Esophagus squamous epithelium (tissue), 4 donors: ENCODE results near the gene PDHX.

Experiments used
- POLR2A ChIP-seq, 4 donors: fragments of 450-650 bp; IDR thresholded peaks; one replicate each; pipeline ENCODE4 v1.6.1; 2017; ENCODE audit warnings: antibody characterized with exemption in 4 of 4, mild to moderate bottlenecking in 4 of 4, moderate library complexity in 3 of 4
- TF ChIP-seq, protein P1 (sequence below), 6 experiments: fragments of 450-650 bp in 4 of 6; fragments of 200-600 bp in 2 of 6; sonication (generic) in 2 of 6; IDR thresholded peaks; one replicate each; pipeline ENCODE4 v1.5.1; 2016 to 2019; ENCODE audit warnings: antibody characterized with exemption in 6 of 6, mild to moderate bottlenecking in 4 of 6, moderate library complexity in 4 of 6

- TF ChIP-seq, protein P1, sequence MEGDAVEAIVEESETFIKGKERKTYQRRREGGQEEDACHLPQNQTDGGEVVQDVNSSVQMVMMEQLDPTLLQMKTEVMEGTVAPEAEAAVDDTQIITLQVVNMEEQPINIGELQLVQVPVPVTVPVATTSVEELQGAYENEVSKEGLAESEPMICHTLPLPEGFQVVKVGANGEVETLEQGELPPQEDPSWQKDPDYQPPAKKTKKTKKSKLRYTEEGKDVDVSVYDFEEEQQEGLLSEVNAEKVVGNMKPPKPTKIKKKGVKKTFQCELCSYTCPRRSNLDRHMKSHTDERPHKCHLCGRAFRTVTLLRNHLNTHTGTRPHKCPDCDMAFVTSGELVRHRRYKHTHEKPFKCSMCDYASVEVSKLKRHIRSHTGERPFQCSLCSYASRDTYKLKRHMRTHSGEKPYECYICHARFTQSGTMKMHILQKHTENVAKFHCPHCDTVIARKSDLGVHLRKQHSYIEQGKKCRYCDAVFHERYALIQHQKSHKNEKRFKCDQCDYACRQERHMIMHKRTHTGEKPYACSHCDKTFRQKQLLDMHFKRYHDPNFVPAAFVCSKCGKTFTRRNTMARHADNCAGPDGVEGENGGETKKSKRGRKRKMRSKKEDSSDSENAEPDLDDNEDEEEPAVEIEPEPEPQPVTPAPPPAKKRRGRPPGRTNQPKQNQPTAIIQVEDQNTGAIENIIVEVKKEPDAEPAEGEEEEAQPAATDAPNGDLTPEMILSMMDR (IDR thresholded peaks at IDR 0.05): no peak
- no peak for TF ChIP-seq POLR2A (IDR thresholded peaks at IDR 0.05)
These were observed 78.4 kb downstream of the PDHX start for GRCh38 chr11:34994854-34995253.
